Panc1 (cell line): ENCODE measurements around the gene UHRF2.

Experiments
- POLR2AphosphoS5 ChIP-seq: IDR thresholded peaks from 2 replicates; pipeline ENCODE4 v1.6.1; 2012; ENCODE audit warnings: mild to moderate bottlenecking, low read depth, low read length, moderate library complexity
- SIN3A ChIP-seq: IDR thresholded peaks from 2 replicates; pipeline ENCODE4 v1.6.1; 2012; ENCODE audit warnings: low read depth, mild to moderate bottlenecking, low read length, moderate library complexity, borderline replicate concordance; ENCODE audit not compliant: insufficient read depth
- TCF7L2 ChIP-seq: IDR thresholded peaks from 2 replicates; pipeline ENCODE4 v1.6.1; 2011; ENCODE audit warnings: mild to moderate bottlenecking, low read depth, low read length, inconsistent platforms
- TF ChIP-seq, protein P1 (sequence below): fragments of 450-650 bp; IDR thresholded peaks from 2 replicates; pipeline ENCODE4 v1.5.1; 2017; ENCODE audit warnings: mild to moderate bottlenecking
- TF ChIP-seq, protein P2 (sequence below), 2 experiments: IDR thresholded peaks; 2 replicates each; pipeline ENCODE4 v1.6.1; 2011 to 2012; ENCODE audit warnings: low read depth in 2 of 2, control low read depth in 1 of 2, low read length in 1 of 2, mild to moderate bottlenecking in 1 of 2, moderate library complexity in 1 of 2; ENCODE audit not compliant: insufficient read depth in 1 of 2

DNA sequence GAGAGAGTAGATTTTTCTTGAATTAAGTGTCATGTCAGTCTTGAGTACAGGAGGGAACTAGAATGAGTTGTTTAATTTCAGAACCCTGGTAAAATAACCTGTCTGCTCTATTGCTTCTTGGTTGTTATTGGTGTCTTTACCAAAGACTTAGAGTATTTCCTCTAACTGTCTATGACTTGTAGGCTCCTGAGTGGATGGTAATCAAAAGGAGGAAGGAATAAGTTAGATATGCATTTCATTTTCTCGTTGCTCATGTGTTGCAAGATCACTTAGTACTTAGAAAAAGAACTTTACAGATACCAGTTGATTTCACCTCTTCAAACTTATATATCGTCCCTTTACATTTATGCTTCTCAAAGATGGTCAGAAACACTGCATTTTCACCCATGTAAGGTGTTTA lies 31.1 kb downstream of the UHRF2 start:
- TF ChIP-seq, protein P1, sequence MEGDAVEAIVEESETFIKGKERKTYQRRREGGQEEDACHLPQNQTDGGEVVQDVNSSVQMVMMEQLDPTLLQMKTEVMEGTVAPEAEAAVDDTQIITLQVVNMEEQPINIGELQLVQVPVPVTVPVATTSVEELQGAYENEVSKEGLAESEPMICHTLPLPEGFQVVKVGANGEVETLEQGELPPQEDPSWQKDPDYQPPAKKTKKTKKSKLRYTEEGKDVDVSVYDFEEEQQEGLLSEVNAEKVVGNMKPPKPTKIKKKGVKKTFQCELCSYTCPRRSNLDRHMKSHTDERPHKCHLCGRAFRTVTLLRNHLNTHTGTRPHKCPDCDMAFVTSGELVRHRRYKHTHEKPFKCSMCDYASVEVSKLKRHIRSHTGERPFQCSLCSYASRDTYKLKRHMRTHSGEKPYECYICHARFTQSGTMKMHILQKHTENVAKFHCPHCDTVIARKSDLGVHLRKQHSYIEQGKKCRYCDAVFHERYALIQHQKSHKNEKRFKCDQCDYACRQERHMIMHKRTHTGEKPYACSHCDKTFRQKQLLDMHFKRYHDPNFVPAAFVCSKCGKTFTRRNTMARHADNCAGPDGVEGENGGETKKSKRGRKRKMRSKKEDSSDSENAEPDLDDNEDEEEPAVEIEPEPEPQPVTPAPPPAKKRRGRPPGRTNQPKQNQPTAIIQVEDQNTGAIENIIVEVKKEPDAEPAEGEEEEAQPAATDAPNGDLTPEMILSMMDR, result no peak
- no peak for TF ChIP-seq POLR2AphosphoS5
- TF ChIP-seq, protein P2, sequence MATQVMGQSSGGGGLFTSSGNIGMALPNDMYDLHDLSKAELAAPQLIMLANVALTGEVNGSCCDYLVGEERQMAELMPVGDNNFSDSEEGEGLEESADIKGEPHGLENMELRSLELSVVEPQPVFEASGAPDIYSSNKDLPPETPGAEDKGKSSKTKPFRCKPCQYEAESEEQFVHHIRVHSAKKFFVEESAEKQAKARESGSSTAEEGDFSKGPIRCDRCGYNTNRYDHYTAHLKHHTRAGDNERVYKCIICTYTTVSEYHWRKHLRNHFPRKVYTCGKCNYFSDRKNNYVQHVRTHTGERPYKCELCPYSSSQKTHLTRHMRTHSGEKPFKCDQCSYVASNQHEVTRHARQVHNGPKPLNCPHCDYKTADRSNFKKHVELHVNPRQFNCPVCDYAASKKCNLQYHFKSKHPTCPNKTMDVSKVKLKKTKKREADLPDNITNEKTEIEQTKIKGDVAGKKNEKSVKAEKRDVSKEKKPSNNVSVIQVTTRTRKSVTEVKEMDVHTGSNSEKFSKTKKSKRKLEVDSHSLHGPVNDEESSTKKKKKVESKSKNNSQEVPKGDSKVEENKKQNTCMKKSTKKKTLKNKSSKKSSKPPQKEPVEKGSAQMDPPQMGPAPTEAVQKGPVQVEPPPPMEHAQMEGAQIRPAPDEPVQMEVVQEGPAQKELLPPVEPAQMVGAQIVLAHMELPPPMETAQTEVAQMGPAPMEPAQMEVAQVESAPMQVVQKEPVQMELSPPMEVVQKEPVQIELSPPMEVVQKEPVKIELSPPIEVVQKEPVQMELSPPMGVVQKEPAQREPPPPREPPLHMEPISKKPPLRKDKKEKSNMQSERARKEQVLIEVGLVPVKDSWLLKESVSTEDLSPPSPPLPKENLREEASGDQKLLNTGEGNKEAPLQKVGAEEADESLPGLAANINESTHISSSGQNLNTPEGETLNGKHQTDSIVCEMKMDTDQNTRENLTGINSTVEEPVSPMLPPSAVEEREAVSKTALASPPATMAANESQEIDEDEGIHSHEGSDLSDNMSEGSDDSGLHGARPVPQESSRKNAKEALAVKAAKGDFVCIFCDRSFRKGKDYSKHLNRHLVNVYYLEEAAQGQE (IDR thresholded peaks at IDR 0.05; ENCODE audit: insufficient read depth in 1 of 2, low read depth in 2 of 2, low read length in 1 of 2), result no peak
- no peak for TF ChIP-seq SIN3A
- no peak for TF ChIP-seq TCF7L2
